Transverse colon (tissue), 4 donors: ENCODE data around the gene MGAT1. TPM values are rescaled to one million over a fixed set of nuclear protein-coding genes. Genes with fewer than 3 reads are reported as not detected.

Experiments
- DNase-seq: peaks from one replicate; pipeline ENCODE4 v3.0.0-alpha.2; 2019
- H3K27ac ChIP-seq, 4 donors: fragments of 200-600 bp; sonication (generic); 2 replicates each; pipeline ENCODE4 v1.5.1; 2016 to 2018; ENCODE audit warnings: inconsistent platforms in 4 of 4
- H3K27me3 ChIP-seq: fragments of 200-600 bp; sonication (generic); 2 replicates; pipeline ENCODE4 v1.5.1; 2017; ENCODE audit warnings: inconsistent platforms
- H3K36me3 ChIP-seq, 4 donors: fragments of 200-600 bp; sonication (generic); 2 replicates each; pipeline ENCODE4 v1.5.1; 2017 to 2019; ENCODE audit warnings: inconsistent platforms in 4 of 4
- H3K4me1 ChIP-seq, 4 donors: fragments of 200-600 bp; sonication (generic); 2 replicates each; pipeline ENCODE4 v1.5.1; 2017 to 2020; ENCODE audit warnings: inconsistent platforms in 4 of 4
- H3K4me3 ChIP-seq, 4 donors: fragments of 200-600 bp; sonication (generic); 1 replicate in 1 of 4; 2 replicates in 3 of 4; pipeline versions ENCODE4 v1.5.1 to v1.6.1; 2017 to 2019; ENCODE audit warnings: inconsistent platforms in 4 of 4
- H3K9me3 ChIP-seq, 2 donors: fragments of 200-600 bp; sonication (generic); 2 replicates each; pipeline ENCODE4 v1.5.1; 2017 to 2019; ENCODE audit warnings: inconsistent platforms in 2 of 2
- CTCF ChIP-seq, 5 experiments: fragments of 200-600 bp in 3 of 5; fragments of 450-650 bp in 2 of 5; sonication (generic) in 3 of 5; IDR thresholded peaks; 1 replicate in 2 of 5; 2 replicates in 3 of 5; pipeline ENCODE4 v1.5.1; 2016 to 2017; ENCODE audit warnings: antibody characterized with exemption in 5 of 5, inconsistent platforms in 3 of 5, mild to moderate bottlenecking in 2 of 5, moderate library complexity in 1 of 5
- EP300 ChIP-seq: sonication (generic); formaldehyde crosslinking; IDR thresholded peaks from one replicate; pipeline ENCODE4 v1.6.1; 2017; ENCODE audit warnings: antibody characterized with exemption, low read depth
- POLR2A ChIP-seq: fragments of 450-650 bp; IDR thresholded peaks from one replicate; pipeline ENCODE4 v1.6.1; 2016; ENCODE audit warnings: antibody characterized with exemption, mild to moderate bottlenecking, moderate library complexity
- POLR2AphosphoS5 ChIP-seq, 3 donors: sonication (generic); formaldehyde crosslinking; IDR thresholded peaks; one replicate each; pipeline ENCODE4 v1.6.1; 2016; ENCODE audit warnings: antibody characterized with exemption in 3 of 3
- WGBS, 2 donors: methylation state at CpG; one replicate each; pipeline ENCODE4 v1.1.5; 2018; ENCODE audit warnings: low coverage in 1 of 2; 5-methylcytosine and 5-hydroxymethylcytosine counted together
- in situ Hi-C, 4 donors: fragments of 200-750 bp; cut with MboI; loops; one replicate each; pipeline versions ENCODE4 v1.15.0 to v1.15.1; 2017; ENCODE audit warnings: low sequenced_read_pairs in 3 of 4, low pct_ligation_motif_present in 1 of 4, low pct_unique_long_range_greater_than_20kb in 1 of 4
- intact Hi-C: fragments of 100-400 bp; cut with DNase I; formaldehyde crosslinking; loops from one replicate; pipeline ENCODE4 v1.15.1; 2023; ENCODE audit warnings: low total_unique reads
- total RNA-seq, 4 donors: library from RNA; depleted of rRNA; stranded (reverse); fragments of >200 nt; gene quantifications; one replicate each; pipeline ENCODE4 v1.1.0, GENCODE V29; 2016

MGAT1 gene
- total RNA-seq, 4 donors from 2014 or later = 98.5 to 131 (median 114) TPM

- in situ Hi-C loops = no loop called here
- no peak overlapping the region for H3K4me3 ChIP-seq
- peak overlapping the region; percentile 2 to 32 (median 12) for H3K27ac ChIP-seq
- TF ChIP-seq CTCF (IDR thresholded peaks at IDR 0.05) (no peak), POLR2AphosphoS5 (IDR thresholded peaks at IDR 0.05) (no peak), POLR2A (no peak), EP300 (no peak)
- intact Hi-C loops = no loop called here
- no peaks in the 10 kb centered on the region for H3K36me3 ChIP-seq
- DNase-seq = no peak
- WGBS, 2 donors = 63 to 65% methylated on average over 6 of the region's 6 CpGs
- peaks cover 0 to 46% (median 8%) of the 10 kb centered on the region in 4 donors for H3K4me1 ChIP-seq
- H3K9me3 ChIP-seq = no peaks in the 10 kb centered on the region
- no peaks in the 10 kb centered on the region for H3K27me3 ChIP-seq
These were observed 21.5 kb upstream of the MGAT1 start for GRCh38 chr5:180823940-180824629.

- in situ Hi-C loops = no loop called here
- 65 to 80% methylated on average over 4 to 7 of the region's 7 CpGs for WGBS, 2 donors
- Histone ChIP-seq H3K27me3 (no peaks in the 10 kb centered on the region), H3K9me3 (no peaks in the 10 kb centered on the region), H3K4me1 (peaks cover 0 to 46% (median 8%) of the 10 kb centered on the region in 4 donors), H3K36me3 (no peaks in the 10 kb centered on the region), H3K4me3 (no peak overlapping the region), H3K27ac (peak overlapping the region in 1 of 4 donors; percentile 11)
- intact Hi-C loops = no loop called here
- TF ChIP-seq CTCF (IDR thresholded peaks at IDR 0.05) = no peak
- TF ChIP-seq POLR2AphosphoS5 (IDR thresholded peaks at IDR 0.05) = no peak
- TF ChIP-seq EP300 = no peak
- no peak for TF ChIP-seq POLR2A
- DNase-seq = no peak
These were observed 20.7 kb upstream of the MGAT1 start for GRCh38 chr5:180823346-180823745.

- in situ Hi-C loops = no loop called here
- 73 to 75% methylated on average over 4 of the region's 4 CpGs for WGBS, 2 donors
- DNase-seq = no peak
These were observed 18.9 kb upstream of the MGAT1 start for GRCh38 chr5:180821538-180821937.

GRCh38 chr5:180820788-180821321 lies 18.2 kb upstream of the MGAT1 start:
- Histone ChIP-seq H3K27ac (peak overlapping the region; percentile 66 to 82 (median 72)), H3K4me1 (peaks cover 0 to 50% (median 10%) of the 10 kb centered on the region in 4 donors), H3K36me3 (no peaks in the 10 kb centered on the region), H3K4me3 (no peak overlapping the region), H3K9me3 (no peaks in the 10 kb centered on the region), H3K27me3 (no peaks in the 10 kb centered on the region)
- intact Hi-C loops = no loop called here
- WGBS, 2 donors = 27 to 43% methylated on average over 1 to 3 of the region's 3 CpGs
- in situ Hi-C loops = no loop called here
- peak; percentile 41 for DNase-seq
- TF ChIP-seq CTCF (IDR thresholded peaks at IDR 0.05) = no peak
- peak; percentile 33 for TF ChIP-seq EP300
- TF ChIP-seq POLR2A = peak; percentile 22
- peak; percentile 24 to 65 (median 41) for TF ChIP-seq POLR2AphosphoS5 (IDR thresholded peaks at IDR 0.05)

More at GRCh38 chr5:180821538-180821937, 18.9 kb upstream of the MGAT1 start:
- Histone ChIP-seq H3K27ac (peak overlapping the region; percentile 66 to 82 (median 72)), H3K9me3 (no peaks in the 10 kb centered on the region), H3K4me1 (peaks cover 0 to 51% (median 10%) of the 10 kb centered on the region in 4 donors), H3K4me3 (no peak overlapping the region), H3K36me3 (no peaks in the 10 kb centered on the region), H3K27me3 (no peaks in the 10 kb centered on the region)
- intact Hi-C loops = no loop called here
- no peak for TF ChIP-seq CTCF (IDR thresholded peaks at IDR 0.05)
- no peak for TF ChIP-seq POLR2AphosphoS5 (IDR thresholded peaks at IDR 0.05)
- TF ChIP-seq EP300 = no peak
- TF ChIP-seq POLR2A = no peak
